Loucy (cell line): Measurements from ENCODE around the gene GPR84.

Experiments used
- CTCF ChIP-seq: fragments of 200-600 bp; sonication (generic); conservative IDR thresholded peaks from 2 replicates; pipeline ENCODE4 v1.5.1; 2014; ENCODE audit warnings: mild to moderate bottlenecking, antibody characterized with exemption, low read length
- EZH2phosphoT487 ChIP-seq: fragments of 200-600 bp; IDR thresholded peaks from 2 replicates; pipeline ENCODE4 v1.6.1; 2018; ENCODE audit warnings: antibody characterized with exemption, mild to moderate bottlenecking, moderate library complexity, borderline replicate concordance

DNA sequence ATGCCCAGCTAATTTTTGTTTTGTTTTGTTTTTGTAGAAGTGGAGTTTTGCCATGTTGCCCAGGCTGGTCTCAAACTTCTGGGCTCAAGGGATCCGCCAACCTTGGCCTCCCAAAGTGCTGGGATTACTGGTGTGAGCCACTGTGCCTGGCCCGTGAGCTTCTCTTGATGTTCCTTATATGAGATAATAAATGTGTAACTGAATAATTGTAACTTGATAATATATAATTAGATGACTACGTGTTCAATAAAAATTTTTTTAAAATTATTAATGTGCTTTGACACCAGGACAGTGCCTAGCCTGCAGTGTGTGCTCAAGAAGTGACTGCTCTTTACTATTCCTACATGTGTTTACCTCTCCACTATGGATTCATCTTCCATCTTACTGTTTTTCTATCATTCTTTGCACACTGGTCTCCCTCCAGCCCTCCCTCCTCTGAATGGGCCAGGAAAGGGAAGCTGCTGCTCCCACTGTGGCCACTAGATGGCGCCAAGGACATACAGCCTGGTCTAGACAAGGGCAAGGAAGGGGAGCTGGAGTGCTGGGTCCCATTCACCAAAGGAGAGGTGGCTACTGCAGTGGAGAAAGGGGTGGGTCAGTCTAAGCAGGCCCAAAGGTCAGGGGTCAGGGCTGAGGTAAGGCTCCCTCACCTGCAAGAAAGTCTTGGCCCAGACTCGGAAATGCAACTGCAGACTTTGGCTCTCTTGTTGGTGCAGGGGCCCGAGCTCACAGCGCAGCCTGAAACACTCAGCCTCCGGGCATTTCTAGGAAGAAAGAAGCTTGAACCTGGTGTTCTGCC is 34.9 kb upstream of the GPR84 start:
- TF ChIP-seq CTCF (peak; percentile 100), EZH2phosphoT487 (no peak)
